Lower leg skin (tissue), 3 donors: ENCODE data around the gene FGFR2.

Experiments used
- CTCF ChIP-seq, 3 donors: fragments of 450-650 bp; IDR thresholded peaks; one replicate each; pipeline ENCODE4 v1.5.1; 2016; ENCODE audit warnings: antibody characterized with exemption in 3 of 3, mild to moderate bottlenecking in 3 of 3, moderate library complexity in 2 of 3
- POLR2A ChIP-seq, 2 donors: fragments of 450-650 bp; IDR thresholded peaks; one replicate each; pipeline ENCODE4 v1.6.1; 2016 to 2017; ENCODE audit warnings: antibody characterized with exemption in 2 of 2, mild to moderate bottlenecking in 1 of 2, moderate library complexity in 1 of 2

DNA sequence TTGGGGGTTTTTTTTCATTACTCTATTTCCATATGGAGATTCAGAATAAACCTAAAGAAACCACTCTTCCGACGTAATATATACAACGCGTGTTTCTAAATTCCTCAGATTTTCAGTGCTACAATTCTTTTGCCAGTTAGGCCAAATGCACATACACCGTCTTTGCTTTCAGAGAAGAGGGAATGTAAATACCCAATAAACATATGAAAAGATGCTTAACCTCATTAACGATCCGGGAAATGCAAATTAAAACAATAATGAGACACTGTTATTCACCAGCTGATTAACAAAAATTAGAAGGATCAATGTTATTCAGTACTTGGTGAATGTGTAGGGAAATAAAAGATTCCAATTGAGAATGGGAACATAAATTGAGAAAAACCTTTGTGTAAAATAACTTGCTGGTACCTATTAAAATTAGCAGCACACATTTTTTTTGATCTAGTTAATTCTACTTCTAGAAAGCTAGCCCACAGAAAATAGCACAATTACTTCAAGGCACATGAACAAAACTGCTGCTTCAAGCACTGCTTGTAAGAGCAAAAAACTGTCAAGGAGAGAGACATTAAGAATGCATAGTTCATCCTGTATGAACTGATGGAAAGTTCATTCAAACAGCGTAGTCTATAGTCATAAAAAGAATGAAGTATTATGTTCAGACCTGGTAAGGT is 56.7 kb downstream of the FGFR2 start:
- no peak for TF ChIP-seq CTCF (IDR thresholded peaks at IDR 0.05)
- TF ChIP-seq POLR2A (IDR thresholded peaks at IDR 0.05), result no peak
